H9 (cell line): ENCODE measurements around the gene CIB4. TPM values are rescaled to one million over a fixed set of nuclear protein-coding genes. Genes with fewer than 3 reads are reported as not detected.

Source experiments
- DNase-seq: peaks from one replicate; pipeline ENCODE4 v3.0.0-alpha.2; 2017
- H2AFZ ChIP-seq: one replicate; pipeline ENCODE4 v1.6.1; 2013; ENCODE audit warnings: mild to moderate bottlenecking, low read length, control low read depth, moderate library complexity
- H2AK5ac ChIP-seq: 2 replicates; pipeline ENCODE4 v1.6.1; 2013; ENCODE audit warnings: low read length, control low read depth, mixed read lengths; ENCODE audit not compliant: insufficient read length
- H2BK120ac ChIP-seq: one replicate; pipeline ENCODE4 v1.6.1; 2013; ENCODE audit warnings: low read depth, mild to moderate bottlenecking, low read length, control low read depth, inconsistent platforms; ENCODE audit not compliant: poor library complexity, severe bottlenecking
- H2BK12ac ChIP-seq: 2 replicates; pipeline ENCODE4 v1.6.1; 2013; ENCODE audit warnings: low read length, control low read depth, mixed read lengths, low read depth; ENCODE audit not compliant: insufficient read length
- H2BK15ac ChIP-seq: 2 replicates; pipeline ENCODE4 v1.6.1; 2013; ENCODE audit warnings: low read depth, low read length, control low read depth
- H2BK20ac ChIP-seq: one replicate; pipeline ENCODE4 v1.6.1; 2013; ENCODE audit warnings: low read depth, mild to moderate bottlenecking, low read length, control low read depth, inconsistent platforms; ENCODE audit not compliant: poor library complexity, severe bottlenecking
- H2BK5ac ChIP-seq: 2 replicates; pipeline ENCODE4 v1.6.1; 2013; ENCODE audit warnings: low read length, control low read depth, mixed read lengths; ENCODE audit not compliant: insufficient read length
- H3K14ac ChIP-seq: 2 replicates; pipeline ENCODE4 v1.6.1; 2013; ENCODE audit warnings: low read length, control low read depth; ENCODE audit not compliant: insufficient read depth
- H3K18ac ChIP-seq: 2 replicates; pipeline ENCODE4 v1.6.1; 2013; ENCODE audit warnings: low read depth, mild to moderate bottlenecking, mixed read lengths, low read length, control low read depth; ENCODE audit not compliant: insufficient read length
- H3K23ac ChIP-seq: 2 replicates; pipeline ENCODE4 v1.6.1; 2013; ENCODE audit warnings: low read length, control low read depth, mixed read lengths, low read depth; ENCODE audit not compliant: insufficient read length
- H3K23me2 ChIP-seq: 2 replicates; pipeline ENCODE4 v1.6.1; 2013; ENCODE audit warnings: low read depth, mild to moderate bottlenecking, mixed read lengths, low read length, control low read depth; ENCODE audit not compliant: insufficient read length, poor library complexity, severe bottlenecking
- H3K27ac ChIP-seq: 2 replicates; pipeline ENCODE4 v1.5.1; 2013; ENCODE audit warnings: low read length, control low read depth, mixed read lengths, low read depth; ENCODE audit not compliant: insufficient read length
- H3K27me3 ChIP-seq: 2 replicates; pipeline ENCODE4 v1.6.1; 2013; ENCODE audit warnings: low read length, control low read depth, inconsistent platforms; ENCODE audit not compliant: insufficient read depth
- H3K4ac ChIP-seq: 2 replicates; pipeline ENCODE4 v1.6.1; 2013; ENCODE audit warnings: low read depth, mild to moderate bottlenecking, control low read depth, inconsistent platforms, low read length, moderate library complexity
- H3K4me1 ChIP-seq: 2 replicates; pipeline ENCODE4 v1.6.1; 2013; ENCODE audit warnings: low read length, control low read depth, inconsistent platforms; ENCODE audit not compliant: insufficient read depth
- H3K4me2 ChIP-seq: 2 replicates; pipeline ENCODE4 v1.6.1; 2013; ENCODE audit warnings: low read length, control low read depth, mixed read lengths; ENCODE audit not compliant: insufficient read length, insufficient read depth
- H3K56ac ChIP-seq: 2 replicates; pipeline ENCODE4 v1.6.1; 2013; ENCODE audit warnings: low read depth, mild to moderate bottlenecking, mixed read lengths, low read length, control low read depth; ENCODE audit not compliant: insufficient read length
- H3K79me1 ChIP-seq: 2 replicates; pipeline ENCODE4 v1.6.1; 2013; ENCODE audit warnings: low read depth, mild to moderate bottlenecking, moderate library complexity, low read length, control low read depth, inconsistent platforms; ENCODE audit not compliant: insufficient read depth, poor library complexity, severe bottlenecking
- H3K79me2 ChIP-seq: 2 replicates; pipeline ENCODE4 v1.6.1; 2013; ENCODE audit warnings: low read length, control low read depth, inconsistent platforms; ENCODE audit not compliant: insufficient read depth
- H3K9ac ChIP-seq: 2 replicates; pipeline ENCODE4 v1.6.1; 2013; ENCODE audit warnings: low read length, control low read depth, mixed read lengths; ENCODE audit not compliant: insufficient read length; ENCODE audit errors: extremely low read depth
- H3K9me3 ChIP-seq: one replicate; pipeline ENCODE4 v1.6.1; 2013; ENCODE audit warnings: low read depth, low read length, inconsistent platforms; ENCODE audit not compliant: control insufficient read depth
- H3T11ph ChIP-seq: one replicate; pipeline ENCODE4 v1.6.1; 2013; ENCODE audit warnings: mild to moderate bottlenecking, low read length, control low read depth, inconsistent platforms
- H4K20me1 ChIP-seq: one replicate; pipeline ENCODE4 v1.6.1; 2013; ENCODE audit not compliant: control insufficient read depth, insufficient read length, insufficient read depth
- H4K5ac ChIP-seq: 2 replicates; pipeline ENCODE4 v1.6.1; 2013; ENCODE audit warnings: low read depth, mild to moderate bottlenecking, mixed read lengths, low read length, control low read depth; ENCODE audit not compliant: insufficient read length
- H4K8ac ChIP-seq: replicated peaks from 2 replicates; pipeline ENCODE4 v1.6.1; 2013; ENCODE audit warnings: low read length, control low read depth, mixed read lengths, low read depth; ENCODE audit not compliant: insufficient read length
- H4K91ac ChIP-seq: 2 replicates; pipeline ENCODE4 v1.6.1; 2013; ENCODE audit warnings: low read depth, mild to moderate bottlenecking, moderate library complexity, mixed read lengths, low read length, control low read depth; ENCODE audit not compliant: insufficient read length
- H3K27ac Mint-ChIP-seq, 3 experiments: 2 replicates in 2 of 3; 3 replicates in 1 of 3; pipeline ENCODE4 v1.8.0; 2020 to 2021; ENCODE audit warnings: mixed read lengths in 3 of 3, mild to moderate bottlenecking in 1 of 3, moderate library complexity in 1 of 3
- H3K27me3 Mint-ChIP-seq: 2 replicates; pipeline ENCODE4 v1.8.0; 2021; ENCODE audit warnings: low read depth, mild to moderate bottlenecking, moderate library complexity, mixed read lengths
- H3K36me3 Mint-ChIP-seq, 3 experiments: 2 replicates in 2 of 3; 3 replicates in 1 of 3; pipeline ENCODE4 v1.8.0; 2020 to 2021; ENCODE audit warnings: low read depth in 3 of 3, mixed read lengths in 3 of 3; ENCODE audit not compliant: insufficient read depth in 1 of 3
- H3K4me1 Mint-ChIP-seq, 2 experiments: 2 replicates each; pipeline ENCODE4 v1.8.0; 2020; ENCODE audit warnings: mixed read lengths in 2 of 2
- H3K4me3 Mint-ChIP-seq, 2 experiments: 2 replicates in 1 of 2; 3 replicates in 1 of 2; pipeline ENCODE4 v1.8.0; 2020 to 2021; ENCODE audit warnings: mild to moderate bottlenecking in 2 of 2, mixed read lengths in 2 of 2, moderate library complexity in 1 of 2
- H3K9me3 Mint-ChIP-seq, 2 experiments: 2 replicates in 1 of 2; 3 replicates in 1 of 2; pipeline ENCODE4 v1.8.0; 2020; ENCODE audit warnings: mild to moderate bottlenecking in 2 of 2, mixed read lengths in 2 of 2, moderate library complexity in 1 of 2
- WGBS: extraction: QIAGEN DNeasy Blood & Tissue Kit; methylation state at CpG from one replicate; pipeline ENCODE4 v1.1.7; 2013; ENCODE audit warnings: missing lambda C conversion rate, low lambda C conversion rate, mixed read lengths; ENCODE audit not compliant: insufficient read length; ENCODE audit errors: extremely low coverage; 5-methylcytosine and 5-hydroxymethylcytosine counted together
- total RNA-seq: library from RNA; stranded (reverse); gene quantifications from 2 replicates; pipeline ENCODE4 v1.2.1, GENCODE V29; 2021
- TF ChIP-seq, protein P1 (sequence below): fragments of 200-600 bp; sonication (generic); conservative IDR thresholded peaks from 3 replicates; pipeline ENCODE4 v1.8.0; 2021; ENCODE audit warnings: antibody characterized with exemption, mild to moderate bottlenecking

Gene CIB4
- total RNA-seq, 1 experiment from 2014 or later, result not detected

GRCh38 chr2:26636935-26637334 lies 4.2 kb downstream of the CIB4 start:
- DNase-seq, result peak; percentile 24
- H3K14ac ChIP-seq, result no peak overlapping the region
- no peak overlapping the region for H2AK5ac ChIP-seq
- Mint-ChIP-seq H3K27ac (no peak overlapping the region), H3K4me3 (no peak overlapping the region), H3K27me3 (peaks cover 10% of the 10 kb centered on the region), H3K4me1 (peaks cover 14 to 18% of the 10 kb centered on the region in 2 experiments), H3K9me3 (no peaks in the 10 kb centered on the region), H3K36me3 (no peaks in the 10 kb centered on the region)
- H3K4me1 ChIP-seq, result no peaks in the 10 kb centered on the region
- H4K20me1 ChIP-seq, result no peaks in the 10 kb centered on the region
- TF ChIP-seq, protein P1, sequence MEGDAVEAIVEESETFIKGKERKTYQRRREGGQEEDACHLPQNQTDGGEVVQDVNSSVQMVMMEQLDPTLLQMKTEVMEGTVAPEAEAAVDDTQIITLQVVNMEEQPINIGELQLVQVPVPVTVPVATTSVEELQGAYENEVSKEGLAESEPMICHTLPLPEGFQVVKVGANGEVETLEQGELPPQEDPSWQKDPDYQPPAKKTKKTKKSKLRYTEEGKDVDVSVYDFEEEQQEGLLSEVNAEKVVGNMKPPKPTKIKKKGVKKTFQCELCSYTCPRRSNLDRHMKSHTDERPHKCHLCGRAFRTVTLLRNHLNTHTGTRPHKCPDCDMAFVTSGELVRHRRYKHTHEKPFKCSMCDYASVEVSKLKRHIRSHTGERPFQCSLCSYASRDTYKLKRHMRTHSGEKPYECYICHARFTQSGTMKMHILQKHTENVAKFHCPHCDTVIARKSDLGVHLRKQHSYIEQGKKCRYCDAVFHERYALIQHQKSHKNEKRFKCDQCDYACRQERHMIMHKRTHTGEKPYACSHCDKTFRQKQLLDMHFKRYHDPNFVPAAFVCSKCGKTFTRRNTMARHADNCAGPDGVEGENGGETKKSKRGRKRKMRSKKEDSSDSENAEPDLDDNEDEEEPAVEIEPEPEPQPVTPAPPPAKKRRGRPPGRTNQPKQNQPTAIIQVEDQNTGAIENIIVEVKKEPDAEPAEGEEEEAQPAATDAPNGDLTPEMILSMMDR, result no peak
- H3K9me3 ChIP-seq, result no peaks in the 10 kb centered on the region
- H2BK20ac ChIP-seq, result no peak overlapping the region
- H3K18ac ChIP-seq, result no peak overlapping the region
- H2BK12ac ChIP-seq, result no peak overlapping the region
- no CpG with 5 or more reads among the region's 6 CpGs for WGBS
- H2BK120ac ChIP-seq, result no peak overlapping the region
- no peak overlapping the region for H4K5ac ChIP-seq
- no peak overlapping the region for H2AFZ ChIP-seq
- no peak overlapping the region for H3K27ac ChIP-seq
- H3K23me2 ChIP-seq, result no peaks in the 10 kb centered on the region
- H3K79me2 ChIP-seq, result no peaks in the 10 kb centered on the region
- H4K91ac ChIP-seq, result no peak overlapping the region
- H2BK15ac ChIP-seq, result no peak overlapping the region
- H3T11ph ChIP-seq, result no peak overlapping the region
- no peak overlapping the region for H3K56ac ChIP-seq
- H2BK5ac ChIP-seq, result no peak overlapping the region
- no peaks in the 10 kb centered on the region for H3K27me3 ChIP-seq
- H4K8ac ChIP-seq, result no peak overlapping the region
- H3K79me1 ChIP-seq, result no peaks in the 10 kb centered on the region
- no peak overlapping the region for H3K4me2 ChIP-seq
- H3K4ac ChIP-seq, result no peak overlapping the region
- H3K9ac ChIP-seq, result no peak overlapping the region
- no peak overlapping the region for H3K23ac ChIP-seq
